Measurements from ENCODE around the gene SLC41A1.

The SLC41A1 gene

DNA sequence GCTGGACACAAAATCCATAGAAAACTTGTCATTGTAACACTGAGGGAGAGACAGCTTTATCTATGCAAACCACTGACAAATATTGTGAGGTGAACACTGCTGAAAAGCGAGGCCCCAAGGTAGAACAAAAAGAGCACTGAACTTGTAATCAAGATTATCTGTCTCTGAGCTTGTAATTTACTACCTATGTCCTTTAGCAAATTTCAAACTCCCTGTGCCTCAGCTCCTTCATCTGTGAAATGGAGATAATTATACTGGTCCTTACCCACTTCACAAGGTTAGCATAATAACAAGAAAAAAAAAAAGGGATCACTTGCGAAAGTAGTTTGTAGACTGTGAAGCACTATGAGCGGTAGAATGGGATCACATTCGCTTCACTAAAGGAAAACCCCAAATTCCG is 58.1 kb downstream of the SLC41A1 start:
- DNase-seq (ENCODE audit: low spot score) = no peak

DNA sequence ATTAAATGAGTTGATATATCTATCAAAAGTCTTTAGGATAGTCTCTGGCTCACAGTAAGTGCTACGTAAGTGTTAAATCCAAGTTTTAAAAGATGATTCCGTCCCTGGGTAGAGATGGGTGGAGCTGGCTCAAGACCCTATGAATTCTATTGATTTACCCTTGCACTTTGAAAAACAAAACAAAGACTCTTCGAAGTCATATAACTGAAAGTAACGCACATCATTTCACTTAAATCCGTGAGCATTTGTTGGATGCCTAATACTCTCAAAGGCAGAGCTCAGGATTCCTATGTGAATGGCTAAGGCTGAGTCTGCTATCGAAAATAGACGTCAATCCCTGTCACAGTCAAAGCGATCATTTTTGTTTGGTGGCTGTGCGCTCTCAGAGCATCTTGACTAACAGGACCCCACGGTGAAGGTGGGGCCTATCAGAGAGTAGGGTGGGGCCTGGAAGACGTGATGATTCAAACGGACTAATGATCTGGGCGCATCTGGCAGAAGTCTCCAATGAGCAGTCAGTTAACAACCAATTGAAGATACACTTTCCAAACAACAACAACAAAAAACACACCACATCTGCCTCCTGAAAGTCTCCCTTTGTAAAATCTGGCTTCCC is 61.9 kb downstream of the SLC41A1 start:
- no peak for DNase-seq (ENCODE audit: low spot score)

DNA sequence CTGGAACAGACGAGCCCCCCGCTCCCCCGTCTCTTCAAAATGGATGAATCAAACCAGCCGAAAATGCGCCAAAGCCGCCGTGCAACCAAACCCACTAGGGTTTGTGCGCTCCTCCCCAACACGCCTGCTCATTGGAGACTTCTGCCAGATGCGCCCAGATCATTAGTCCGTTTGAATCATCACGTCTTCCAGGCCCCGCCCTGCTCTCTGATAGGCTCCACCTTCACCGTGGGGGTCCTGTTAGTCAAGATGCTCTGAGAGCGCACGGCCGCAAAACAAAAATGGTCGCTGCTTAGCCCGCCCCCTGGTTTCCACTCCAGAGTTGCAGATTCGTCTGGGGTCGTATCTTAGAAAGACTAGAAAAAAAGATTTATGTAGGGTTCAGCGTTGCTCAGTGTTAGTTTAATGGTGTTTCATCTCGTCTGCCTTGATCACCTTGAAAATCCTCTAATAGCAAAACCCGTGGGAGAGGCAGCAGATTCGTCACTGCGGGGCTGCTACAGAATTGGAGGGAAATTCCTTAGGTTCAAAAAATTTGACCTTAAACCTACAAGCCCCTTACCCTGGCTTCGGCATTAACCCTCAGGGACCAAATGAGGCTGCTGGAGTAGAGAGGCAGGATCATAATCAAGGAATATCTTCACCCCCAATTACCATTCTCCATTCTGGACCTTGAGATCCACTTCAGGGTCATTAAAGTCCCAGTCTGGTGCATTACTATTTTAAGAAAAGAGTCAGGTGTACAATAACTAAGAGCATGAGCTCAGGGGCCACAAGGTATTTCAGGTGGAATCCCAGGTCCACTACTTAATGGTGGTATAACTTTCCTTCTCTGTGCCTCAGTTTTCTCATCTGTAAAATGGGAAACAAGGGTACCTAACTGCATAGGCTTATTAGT is 62.6 kb downstream of the SLC41A1 start, which contains the start of gene NUCKS1:
Gene NUCKS1, minus strand, starts transcription at position 45 of the 898 bp plus-strand sequence. CDS start 209 bp downstream, outside the sequence.
- peak; percentile 99 for DNase-seq (ENCODE audit: low spot score)

DNA sequence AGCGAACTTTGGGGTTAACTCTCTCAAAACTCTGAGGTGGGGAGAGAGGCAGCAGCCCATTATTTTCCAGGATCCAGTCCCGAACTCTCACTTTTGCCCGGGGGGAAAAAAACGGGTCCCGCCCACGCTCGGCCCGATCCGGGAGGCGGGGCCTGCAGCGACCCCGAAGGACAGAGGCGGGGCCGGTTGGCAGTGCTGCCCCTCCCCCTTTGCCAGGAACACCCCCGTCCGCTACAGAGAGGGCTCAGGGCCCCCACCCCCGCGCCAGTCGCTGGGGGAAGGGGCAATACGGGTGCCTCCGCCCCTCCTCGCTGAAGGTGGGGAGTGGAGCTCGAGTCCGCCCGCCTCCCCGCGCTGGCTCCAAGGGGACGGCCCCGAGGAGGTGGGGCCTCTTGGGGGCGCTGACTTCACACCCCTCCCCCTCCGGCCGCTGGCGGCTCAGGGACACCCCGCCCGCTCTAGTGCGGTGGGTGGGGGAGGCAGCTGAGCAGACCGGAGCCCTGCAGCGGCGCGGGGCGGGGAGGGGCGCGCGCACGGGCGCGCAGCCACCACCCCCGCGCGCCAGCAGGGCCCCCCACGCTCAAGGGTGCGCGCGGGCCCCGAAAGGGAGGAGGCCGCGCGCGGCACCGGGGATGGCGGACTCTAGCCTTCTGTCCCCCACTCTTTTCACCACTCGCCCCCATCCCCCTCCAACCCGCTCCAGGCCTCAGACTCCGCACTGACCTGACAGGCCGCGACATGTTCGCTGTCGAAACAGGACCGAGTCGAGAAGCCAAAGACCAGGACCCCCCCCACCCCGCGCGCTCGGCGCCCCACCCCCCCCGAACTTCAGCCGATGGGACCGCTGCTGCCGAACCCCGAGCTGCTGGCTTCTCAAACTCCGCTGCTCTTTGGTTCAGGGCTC is 63.5 kb downstream of the SLC41A1 start:
- DNase-seq (ENCODE audit: low spot score) = peak; percentile 85

DNA sequence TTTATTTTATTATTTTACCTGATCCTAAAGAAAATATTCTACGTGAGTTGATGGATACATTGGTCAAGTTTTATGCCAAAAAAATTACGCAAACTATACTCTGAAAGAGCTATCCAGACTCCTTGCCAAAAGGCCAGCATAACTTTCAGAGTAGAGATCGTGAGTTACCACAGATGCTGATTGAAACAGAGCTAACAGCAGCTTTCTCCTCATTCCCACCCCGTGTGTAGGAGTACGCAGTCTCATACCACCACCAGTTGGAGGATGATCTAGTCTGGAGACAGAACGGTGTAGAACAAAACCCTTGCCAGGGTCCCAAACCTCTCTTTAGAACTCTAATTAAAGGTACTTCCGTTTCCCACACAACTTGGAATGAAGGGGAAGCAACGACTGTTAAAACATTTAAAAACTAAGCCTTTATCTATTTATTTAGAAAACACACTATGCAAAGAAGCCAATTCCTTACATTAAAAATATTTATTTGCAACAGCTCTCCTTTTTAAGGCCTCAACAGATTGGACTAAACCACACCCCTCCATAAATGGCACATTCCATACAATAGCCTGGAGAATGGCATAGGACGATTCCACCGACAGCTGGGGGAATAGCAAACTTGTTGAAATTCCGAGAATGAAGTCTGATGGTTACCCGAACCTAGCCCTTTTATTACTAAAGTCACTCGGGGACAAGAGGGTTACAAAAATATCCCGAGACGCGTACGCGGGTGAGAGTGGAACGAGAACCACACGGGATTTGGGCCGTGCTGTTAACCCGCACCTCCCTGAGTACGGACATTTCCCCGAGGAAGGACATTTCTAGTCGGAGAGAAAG is 64.4 kb downstream of the SLC41A1 start:
- peak; percentile 44 for DNase-seq (ENCODE audit: low spot score)

DNA sequence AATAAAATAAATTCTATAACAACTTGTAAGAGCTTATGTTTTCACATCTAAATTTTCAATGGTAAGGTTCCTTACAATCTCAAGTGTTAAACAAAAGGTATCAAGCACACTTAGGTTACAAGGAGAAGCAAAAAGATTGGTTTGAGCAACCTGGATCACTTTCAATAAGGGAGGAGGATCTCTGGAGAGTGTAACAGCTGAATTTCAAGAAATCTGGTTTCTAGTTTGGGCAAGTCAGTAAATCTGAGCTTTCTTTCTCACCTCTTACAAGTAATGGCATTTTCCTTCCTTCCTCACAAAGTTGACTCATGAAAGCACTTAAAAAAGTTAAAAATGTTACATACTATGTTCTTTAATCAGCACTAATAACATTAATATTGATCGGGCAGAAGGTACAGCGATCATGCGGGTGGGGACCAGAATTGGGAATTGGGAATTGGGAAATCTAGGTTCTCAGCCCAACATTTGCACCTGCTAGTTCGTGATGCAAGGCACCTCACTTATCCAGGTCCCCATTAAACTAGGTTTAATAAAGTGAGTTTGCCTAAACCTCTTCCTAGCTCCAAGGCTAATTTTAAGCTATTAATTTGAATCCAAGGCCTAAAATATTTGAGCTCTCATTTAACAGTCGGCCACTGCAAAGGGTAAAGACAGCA is 66.1 kb downstream of the SLC41A1 start:
- DNase-seq (ENCODE audit: low spot score) = no peak

DNA sequence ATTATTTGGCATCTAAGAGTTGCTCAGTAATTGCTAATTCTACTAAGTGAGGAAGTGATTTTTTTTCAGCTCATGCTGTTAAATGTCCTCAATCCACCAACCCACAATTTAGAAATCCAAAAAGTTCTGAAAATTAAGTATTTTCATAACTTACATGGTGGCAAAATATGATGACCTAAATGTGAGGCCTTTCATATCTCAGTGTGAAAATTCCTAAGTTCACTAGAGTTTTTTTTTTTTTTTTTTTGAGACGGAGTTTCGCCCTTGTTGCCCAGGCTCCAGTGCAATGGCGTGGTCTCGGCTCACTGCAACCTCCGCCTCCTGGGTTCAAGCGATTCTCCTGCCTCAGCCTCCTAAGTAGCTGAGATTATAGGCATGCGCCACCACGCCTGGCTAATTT is 68.6 kb downstream of the SLC41A1 start:
- DNase-seq (ENCODE audit: low spot score) = no peak

DNA sequence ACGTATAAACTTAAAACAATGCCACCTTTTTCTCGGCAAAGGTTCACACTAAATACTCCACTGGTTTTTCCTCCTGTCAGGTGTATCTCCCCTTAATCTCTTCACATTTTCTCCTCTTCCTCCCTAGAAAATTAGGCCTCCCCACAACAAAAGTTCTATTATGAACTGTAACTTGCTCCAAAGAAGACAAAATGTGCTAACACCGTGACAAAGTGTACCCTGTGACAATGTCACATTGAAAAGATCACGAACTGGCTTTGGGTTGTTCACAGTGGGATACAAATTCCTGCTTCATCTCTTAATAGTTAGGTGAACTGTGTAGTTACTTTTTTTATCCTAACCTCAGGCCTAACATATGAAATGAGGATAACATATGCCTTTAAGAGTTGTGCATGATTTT is 69.0 kb downstream of the SLC41A1 start:
- no peak for DNase-seq (ENCODE audit: low spot score)

DNA sequence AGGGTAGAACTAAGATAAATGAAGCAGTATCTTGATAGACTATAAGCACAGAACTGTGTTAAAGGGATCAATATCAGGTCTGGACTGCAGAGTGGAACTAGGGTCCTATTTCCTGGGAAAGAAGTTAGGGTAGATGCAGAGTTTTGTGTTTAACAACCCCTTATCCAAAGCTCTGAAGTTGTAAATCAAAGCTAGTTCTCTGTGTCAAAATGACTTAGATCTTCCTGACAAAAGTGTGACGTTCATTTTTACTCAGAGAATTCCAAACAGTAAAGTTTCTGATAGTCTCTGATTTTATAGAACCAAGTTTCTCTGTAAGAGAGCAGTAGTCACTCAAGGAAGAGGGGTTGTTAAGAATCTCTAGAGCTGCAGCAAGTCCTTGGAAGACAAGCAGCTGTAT is 71.3 kb downstream of the SLC41A1 start:
- no peak for DNase-seq (ENCODE audit: low spot score)

DNA sequence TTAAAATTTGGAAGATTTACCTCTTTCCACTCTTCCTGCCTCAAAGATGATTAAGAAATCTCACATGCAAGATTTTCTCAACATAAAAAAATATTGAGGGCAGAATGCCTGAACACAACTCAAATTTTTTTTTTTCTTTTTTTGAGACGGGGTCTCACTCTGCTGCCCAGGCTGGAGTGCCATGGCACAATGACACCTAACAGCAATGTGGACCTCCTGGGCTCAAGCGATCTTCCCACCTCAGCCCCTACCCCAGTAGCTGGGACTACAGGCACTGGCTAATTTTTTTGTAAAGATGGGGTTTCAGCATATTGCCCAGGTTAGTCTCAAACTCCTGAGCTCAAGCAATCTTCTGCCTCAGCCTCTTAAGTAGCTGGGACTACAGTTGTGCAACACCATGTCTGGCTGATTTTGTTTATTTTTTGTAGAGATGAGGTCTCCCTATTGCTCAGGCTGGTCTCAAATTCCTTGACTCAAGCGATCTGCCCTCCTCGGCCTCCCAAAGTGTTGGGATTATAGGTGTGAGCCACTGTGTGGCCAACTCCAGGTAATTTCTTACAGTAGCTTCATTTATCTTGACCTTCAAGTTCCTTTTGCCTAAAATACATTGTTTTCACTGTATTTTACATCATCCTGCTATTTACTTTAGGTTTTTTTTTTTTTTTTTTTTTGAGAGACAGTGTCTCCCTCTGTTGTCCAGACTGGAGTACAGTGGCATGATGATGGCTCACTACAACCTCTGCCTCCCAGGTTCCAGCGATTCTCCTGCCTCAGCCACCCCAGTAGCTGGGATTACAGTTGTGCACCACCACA is 73.4 kb downstream of the SLC41A1 start:
- DNase-seq (ENCODE audit: low spot score) = no peak
